ENCODE measurements around the gene TMBIM1.
A peak's percentile ranks its signal among the peaks of the same experiment; 100 is the strongest.

The TMBIM1 gene

GRCh38 chr2:218267259-218267658 is 25.0 kb downstream of the TMBIM1 start:
- no peak overlapping the region for H3K4me3 ChIP-seq (ENCODE audit: low read depth, low read length)
- TF ChIP-seq MYC (IDR thresholded peaks at IDR 0.05; ENCODE audit: low read depth, low read length): no peak
- no peak for TF ChIP-seq POLR2A (IDR thresholded peaks at IDR 0.05; ENCODE audit: extremely low read depth, insufficient read length)
- TF ChIP-seq MAX (IDR thresholded peaks at IDR 0.05; ENCODE audit: low read depth, low read length): no peak
- no peak for TF ChIP-seq CTCF (IDR thresholded peaks at IDR 0.05; ENCODE audit: low read depth, low read length)
- DNase-seq (ENCODE audit: low read depth): no peak

GRCh38 chr2:218266316-218266979 is 25.9 kb downstream of the TMBIM1 start:
- no peak for DNase-seq (ENCODE audit: low read depth)

GRCh38 chr2:218265626-218266025 is 26.7 kb downstream of the TMBIM1 start:
- TF ChIP-seq POLR2A (IDR thresholded peaks at IDR 0.05; ENCODE audit: extremely low read depth, insufficient read length): no peak
- no peak for TF ChIP-seq MYC (IDR thresholded peaks at IDR 0.05; ENCODE audit: low read depth, low read length)
- TF ChIP-seq CTCF (IDR thresholded peaks at IDR 0.05; ENCODE audit: low read depth, low read length): no peak
- no peak overlapping the region for H3K4me3 ChIP-seq (ENCODE audit: low read depth, low read length)
- no peak for DNase-seq (ENCODE audit: low read depth)

More at GRCh38 chr2:218266316-218266979, 25.9 kb downstream of the TMBIM1 start:
- no peak overlapping the region for H3K4me3 ChIP-seq (ENCODE audit: low read depth, low read length)
- TF ChIP-seq CTCF (IDR thresholded peaks at IDR 0.05; ENCODE audit: low read depth, low read length) (no peak), MAX (IDR thresholded peaks at IDR 0.05; ENCODE audit: low read depth, low read length) (no peak), POLR2A (IDR thresholded peaks at IDR 0.05; ENCODE audit: extremely low read depth, insufficient read length) (no peak), MYC (IDR thresholded peaks at IDR 0.05; ENCODE audit: low read depth, low read length) (no peak)

- no peak for TF ChIP-seq MAX (IDR thresholded peaks at IDR 0.05; ENCODE audit: low read depth, low read length)
- no peak for TF ChIP-seq POLR2A (IDR thresholded peaks at IDR 0.05; ENCODE audit: extremely low read depth, insufficient read length)
- TF ChIP-seq CTCF (IDR thresholded peaks at IDR 0.05; ENCODE audit: low read depth, low read length): no peak
- TF ChIP-seq MYC (IDR thresholded peaks at IDR 0.05; ENCODE audit: low read depth, low read length): no peak
- no peak for DNase-seq (ENCODE audit: low read depth)
- H3K4me3 ChIP-seq (ENCODE audit: low read depth, low read length): no peak overlapping the region
Observed at GRCh38 chr2:218264773-218265561, 27.3 kb downstream of the TMBIM1 start.

- no peak for DNase-seq (ENCODE audit: low read depth)
- no peak overlapping the region for H3K4me3 ChIP-seq (ENCODE audit: low read depth, low read length)
- TF ChIP-seq CTCF (IDR thresholded peaks at IDR 0.05; ENCODE audit: low read depth, low read length): peak; percentile 6
- TF ChIP-seq MAX (IDR thresholded peaks at IDR 0.05; ENCODE audit: low read depth, low read length): no peak
- no peak for TF ChIP-seq MYC (IDR thresholded peaks at IDR 0.05; ENCODE audit: low read depth, low read length)
Observed at GRCh38 chr2:218263817-218264641, 28.3 kb downstream of the TMBIM1 start.

Data from NB4 (cell line).